Transverse colon (tissue), 4 donors: Measurements from ENCODE around the gene TMEM252.

Experiments
- EP300 ChIP-seq: sonication (generic); formaldehyde crosslinking; IDR thresholded peaks from one replicate; pipeline ENCODE4 v1.6.1; 2017; ENCODE audit warnings: antibody characterized with exemption, low read depth
- POLR2AphosphoS5 ChIP-seq, 3 donors: sonication (generic); formaldehyde crosslinking; IDR thresholded peaks; one replicate each; pipeline ENCODE4 v1.6.1; 2016; ENCODE audit warnings: antibody characterized with exemption in 3 of 3
- TF ChIP-seq, protein P1 (sequence below), 5 experiments: fragments of 200-600 bp in 3 of 5; fragments of 450-650 bp in 2 of 5; sonication (generic) in 3 of 5; IDR thresholded peaks; 1 replicate in 2 of 5; 2 replicates in 3 of 5; pipeline ENCODE4 v1.5.1; 2016 to 2017; ENCODE audit warnings: antibody characterized with exemption in 5 of 5, inconsistent platforms in 3 of 5, mild to moderate bottlenecking in 2 of 5, moderate library complexity in 1 of 5

DNA sequence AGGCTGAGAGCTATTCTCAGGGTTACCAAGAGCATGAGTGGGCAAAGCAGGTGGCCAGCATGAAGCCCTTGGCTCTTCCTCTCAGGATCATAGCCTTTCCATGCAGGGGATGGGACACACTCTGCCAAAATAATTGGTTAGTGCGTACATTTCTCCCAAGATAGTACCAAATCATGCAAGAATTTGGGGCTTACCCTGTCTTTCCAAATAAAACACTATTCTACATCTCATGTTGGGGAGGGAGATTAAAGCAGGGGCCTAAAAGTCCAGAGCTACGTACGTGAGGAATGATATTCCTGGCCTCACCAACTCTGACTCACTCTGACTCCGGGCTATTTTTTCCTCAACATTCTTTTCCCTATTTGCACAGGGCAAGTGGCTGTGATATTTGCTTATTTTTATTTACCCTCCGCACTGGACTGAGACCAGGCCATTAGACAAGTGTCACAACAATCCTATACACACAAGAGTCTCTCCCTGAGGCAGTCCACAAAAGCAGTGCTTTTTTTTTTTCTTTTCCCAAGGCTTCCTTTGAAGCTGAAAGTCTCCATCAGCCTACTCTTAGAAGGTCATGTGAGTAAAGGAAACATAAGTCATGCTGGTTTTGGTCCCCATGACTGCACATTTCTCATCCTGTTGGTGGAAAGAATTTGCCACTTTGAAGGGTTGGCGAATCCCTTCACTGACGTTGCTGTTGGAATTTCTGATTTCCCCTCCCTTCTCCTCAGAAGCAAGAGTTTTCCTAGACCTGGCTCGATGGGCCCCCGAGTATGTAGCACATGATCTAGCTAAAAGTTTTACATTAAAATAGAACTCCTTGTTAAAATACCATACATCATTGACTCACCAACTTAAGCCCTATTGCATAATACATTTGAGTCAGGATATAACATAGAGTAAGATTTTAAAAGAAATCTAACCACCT, 40.0 kb downstream of the TMEM252 start:
- TF ChIP-seq, protein P1, sequence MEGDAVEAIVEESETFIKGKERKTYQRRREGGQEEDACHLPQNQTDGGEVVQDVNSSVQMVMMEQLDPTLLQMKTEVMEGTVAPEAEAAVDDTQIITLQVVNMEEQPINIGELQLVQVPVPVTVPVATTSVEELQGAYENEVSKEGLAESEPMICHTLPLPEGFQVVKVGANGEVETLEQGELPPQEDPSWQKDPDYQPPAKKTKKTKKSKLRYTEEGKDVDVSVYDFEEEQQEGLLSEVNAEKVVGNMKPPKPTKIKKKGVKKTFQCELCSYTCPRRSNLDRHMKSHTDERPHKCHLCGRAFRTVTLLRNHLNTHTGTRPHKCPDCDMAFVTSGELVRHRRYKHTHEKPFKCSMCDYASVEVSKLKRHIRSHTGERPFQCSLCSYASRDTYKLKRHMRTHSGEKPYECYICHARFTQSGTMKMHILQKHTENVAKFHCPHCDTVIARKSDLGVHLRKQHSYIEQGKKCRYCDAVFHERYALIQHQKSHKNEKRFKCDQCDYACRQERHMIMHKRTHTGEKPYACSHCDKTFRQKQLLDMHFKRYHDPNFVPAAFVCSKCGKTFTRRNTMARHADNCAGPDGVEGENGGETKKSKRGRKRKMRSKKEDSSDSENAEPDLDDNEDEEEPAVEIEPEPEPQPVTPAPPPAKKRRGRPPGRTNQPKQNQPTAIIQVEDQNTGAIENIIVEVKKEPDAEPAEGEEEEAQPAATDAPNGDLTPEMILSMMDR (IDR thresholded peaks at IDR 0.05): no peak
- no peak for TF ChIP-seq POLR2AphosphoS5 (IDR thresholded peaks at IDR 0.05)
- no peak for TF ChIP-seq EP300
